GM12874 (cell line): ENCODE results near the gene GPRC5A.

Source experiments
- CTCF ChIP-seq: IDR thresholded peaks from 2 replicates; pipeline ENCODE4 v1.5.1; 2011; ENCODE audit warnings: low read depth, mild to moderate bottlenecking, control low read depth, low read length, moderate library complexity; ENCODE audit not compliant: insufficient read depth

The GPRC5A gene

GRCh38 chr12:12891881-12892355 lies 556 bp downstream of the GPRC5A start:
- no peak for TF ChIP-seq CTCF

- TF ChIP-seq CTCF, result no peak
These were observed 1.3 kb downstream of the GPRC5A start for GRCh38 chr12:12892681-12893141.

GRCh38 chr12:12893438-12893837 lies 2.1 kb downstream of the GPRC5A start:
- TF ChIP-seq CTCF, result no peak

- TF ChIP-seq CTCF, result no peak
These were observed 4.9 kb downstream of the GPRC5A start for GRCh38 chr12:12896260-12896659.

- no peak for TF ChIP-seq CTCF
These were observed 5.9 kb downstream of the GPRC5A start for GRCh38 chr12:12897302-12897701.

- TF ChIP-seq CTCF, result no peak
These were observed 6.9 kb downstream of the GPRC5A start for GRCh38 chr12:12898136-12898717.

- no peak for TF ChIP-seq CTCF
These were observed 7.6 kb downstream of the GPRC5A start for GRCh38 chr12:12898911-12899511.
